Smooth muscle cell of the pulmonary artery (primary cell): ENCODE measurements around the gene URM1. TPM values are rescaled to one million over a fixed set of nuclear protein-coding genes. Genes with fewer than 3 reads are reported as not detected.

Experiments
- total RNA-seq: library from RNA; depleted of rRNA; stranded (reverse); fragments of >200 nt; gene quantifications from 2 replicates; pipeline ENCODE4 v1.2.3, GENCODE V29; 2014

Gene URM1
- total RNA-seq: 47.5 and 47.8 TPM in 2 replicates

GRCh38 chr9:128370752-128371629 is at the start of gene URM1:
TSS of gene URM1 (plus strand) at chr9:128371374. CDS start at chr9:128371381, 7 bp downstream.

GRCh38 chr9:128322404-128323211 is 48.6 kb upstream of the URM1 start, which contains the start of the genes COQ4 and TRUB2:
TSS of gene COQ4 (plus strand) at chr9:128322839. CDS start at chr9:128322859, 20 bp downstream.
TSS of gene TRUB2 (minus strand) at chr9:128322447. CDS start at chr9:128322408, 39 bp downstream.

GRCh38 chr9:128339761-128340690 is 31.1 kb upstream of the URM1 start, which contains the start of gene SLC27A4:
TSS of gene SLC27A4 (plus strand) at chr9:128340527. CDS start at chr9:128343133, 2,606 bp downstream.

GRCh38 chr9:128420651-128421481 is 49.7 kb downstream of the URM1 start, which contains the start of gene CERCAM:
TSS of gene CERCAM (plus strand) at chr9:128420857. CDS start at chr9:128420878, 21 bp downstream.

Other genes with a start within 250 kb of the URM1 start
- 75.7 and 110 TPM in 2 replicates for gene PTGES2, start 243.6 kb upstream of the URM1 start, total RNA-seq
- gene LCN2, start 221.9 kb upstream of the URM1 start, total RNA-seq: not detected in 2 replicates
- 30.9 and 37.3 TPM in 2 replicates for gene BBLN, start 211.1 kb upstream of the URM1 start, total RNA-seq
- gene CIZ1, start 179.8 kb upstream of the URM1 start, total RNA-seq: 35.8 and 49.4 TPM in 2 replicates
- gene DNM1, start 168.0 kb upstream of the URM1 start, total RNA-seq: 1.9 and 5.8 TPM in 2 replicates
- 124 and 137 TPM in 2 replicates for gene GOLGA2, start 95.4 kb upstream of the URM1 start, total RNA-seq
- 34.5 and 35.3 TPM in 2 replicates for gene SWI5, start 95.1 kb upstream of the URM1 start, total RNA-seq
- gene TRUB2, start 48.9 kb upstream of the URM1 start, total RNA-seq: 18.8 and 24.4 TPM in 2 replicates
- 16.9 and 21.8 TPM in 2 replicates for gene COQ4, start 48.5 kb upstream of the URM1 start, total RNA-seq
- 16.0 and 29.9 TPM in 2 replicates for gene SLC27A4, start 30.8 kb upstream of the URM1 start, total RNA-seq
- gene CERCAM, start 49.5 kb downstream of the URM1 start, total RNA-seq: 338 and 365 TPM in 2 replicates
- 32.7 TPM in 2 replicates for gene ODF2, start 84.6 kb downstream of the URM1 start, total RNA-seq
- gene GLE1, start 133.3 kb downstream of the URM1 start, total RNA-seq: 21.2 and 23.4 TPM in 2 replicates
- gene SPTAN1, start 181.2 kb downstream of the URM1 start, total RNA-seq: 320 and 359 TPM in 2 replicates